Fibroblast of villous mesenchyme (primary cell): ENCODE results near the gene LRP1B. TPM values are rescaled to one million over a fixed set of nuclear protein-coding genes. Genes with fewer than 3 reads are reported as not detected.
A peak's percentile ranks its signal among the peaks of the same experiment; 100 is the strongest.

Experiments
- DNase-seq: peaks from one replicate; pipeline ENCODE4 v3.0.0-alpha.2; 2010; ENCODE audit warnings: low read depth
- H3K4me3 ChIP-seq: 2 replicates; pipeline ENCODE4 v1.5.1; 2011; ENCODE audit warnings: low read depth, mild to moderate bottlenecking, low read length
- total RNA-seq: library from RNA; depleted of rRNA; stranded (reverse); fragments of >200 nt; gene quantifications from 2 replicates; pipeline ENCODE4 v1.2.3, GENCODE V29; 2012
- TF ChIP-seq, protein P1 (sequence below): IDR thresholded peaks from 2 replicates; pipeline ENCODE4 v1.5.1; 2012; ENCODE audit warnings: low read depth, mild to moderate bottlenecking, low read length; ENCODE audit not compliant: insufficient read depth

The LRP1B gene
- total RNA-seq, 1 donor: 2.2 TPM

DNA sequence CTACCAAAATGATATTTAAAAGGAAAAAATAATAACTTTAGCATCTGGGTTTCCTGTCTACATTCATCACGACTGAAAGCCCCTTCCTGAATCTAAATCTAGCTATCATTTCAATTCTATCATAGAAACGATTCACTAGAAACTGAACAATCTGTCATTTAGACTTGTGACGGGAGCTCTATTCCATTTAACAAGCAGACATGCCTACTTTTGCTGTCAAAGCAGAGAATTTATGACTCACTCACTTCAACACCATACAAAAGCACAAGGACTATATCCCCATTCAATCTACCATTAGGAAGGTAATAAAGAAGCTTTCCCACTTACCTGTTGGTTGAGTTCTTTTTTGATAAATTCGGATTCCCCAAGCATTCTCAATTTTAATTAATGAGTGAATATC is 1072.3 kb downstream of the LRP1B start:
- TF ChIP-seq, protein P1, sequence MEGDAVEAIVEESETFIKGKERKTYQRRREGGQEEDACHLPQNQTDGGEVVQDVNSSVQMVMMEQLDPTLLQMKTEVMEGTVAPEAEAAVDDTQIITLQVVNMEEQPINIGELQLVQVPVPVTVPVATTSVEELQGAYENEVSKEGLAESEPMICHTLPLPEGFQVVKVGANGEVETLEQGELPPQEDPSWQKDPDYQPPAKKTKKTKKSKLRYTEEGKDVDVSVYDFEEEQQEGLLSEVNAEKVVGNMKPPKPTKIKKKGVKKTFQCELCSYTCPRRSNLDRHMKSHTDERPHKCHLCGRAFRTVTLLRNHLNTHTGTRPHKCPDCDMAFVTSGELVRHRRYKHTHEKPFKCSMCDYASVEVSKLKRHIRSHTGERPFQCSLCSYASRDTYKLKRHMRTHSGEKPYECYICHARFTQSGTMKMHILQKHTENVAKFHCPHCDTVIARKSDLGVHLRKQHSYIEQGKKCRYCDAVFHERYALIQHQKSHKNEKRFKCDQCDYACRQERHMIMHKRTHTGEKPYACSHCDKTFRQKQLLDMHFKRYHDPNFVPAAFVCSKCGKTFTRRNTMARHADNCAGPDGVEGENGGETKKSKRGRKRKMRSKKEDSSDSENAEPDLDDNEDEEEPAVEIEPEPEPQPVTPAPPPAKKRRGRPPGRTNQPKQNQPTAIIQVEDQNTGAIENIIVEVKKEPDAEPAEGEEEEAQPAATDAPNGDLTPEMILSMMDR: no peak
- no peak overlapping the region for H3K4me3 ChIP-seq
- no peak for DNase-seq

DNA sequence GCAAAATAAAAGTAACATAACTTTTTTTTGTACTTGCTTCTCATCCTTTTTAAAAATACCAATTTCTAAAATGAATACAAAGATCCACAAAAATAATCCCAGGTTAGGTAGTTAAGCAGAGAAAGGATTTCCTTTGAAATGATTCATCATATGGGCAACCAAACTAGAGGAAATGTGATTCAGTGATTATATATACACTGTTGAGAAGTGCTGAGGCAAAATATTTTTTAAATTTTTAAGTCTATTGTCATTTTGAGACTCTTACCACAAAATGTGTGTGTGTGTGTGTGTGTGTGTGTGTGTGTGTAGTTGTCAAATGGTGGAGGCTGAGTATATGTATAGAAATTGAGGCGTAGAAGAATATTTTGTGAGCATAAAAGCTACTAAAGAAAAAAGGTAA is 1075.3 kb downstream of the LRP1B start:
- no peak for DNase-seq
- TF ChIP-seq, protein P1: no peak
- H3K4me3 ChIP-seq: no peak overlapping the region

DNA sequence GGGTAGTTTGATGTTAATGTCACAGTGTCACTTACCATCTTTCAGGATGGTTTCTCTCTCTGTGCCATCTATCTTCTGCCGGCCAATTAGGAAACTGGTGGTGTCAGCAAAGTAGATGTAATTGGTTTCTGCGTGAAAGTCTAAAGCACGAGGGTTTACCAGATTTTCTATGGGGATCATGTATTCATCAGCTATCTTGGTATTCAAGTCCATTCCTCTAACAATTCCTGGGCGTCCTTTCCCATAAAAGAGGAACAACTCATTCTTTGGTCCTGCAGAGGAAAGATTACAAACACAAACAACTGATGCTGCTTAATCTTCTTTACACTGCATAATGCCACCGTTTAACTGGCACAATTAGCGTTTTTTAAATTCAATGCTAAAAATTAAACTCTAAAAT is 1081.9 kb downstream of the LRP1B start:
- no peak for DNase-seq
- no peak overlapping the region for H3K4me3 ChIP-seq
- TF ChIP-seq, protein P1: no peak

DNA sequence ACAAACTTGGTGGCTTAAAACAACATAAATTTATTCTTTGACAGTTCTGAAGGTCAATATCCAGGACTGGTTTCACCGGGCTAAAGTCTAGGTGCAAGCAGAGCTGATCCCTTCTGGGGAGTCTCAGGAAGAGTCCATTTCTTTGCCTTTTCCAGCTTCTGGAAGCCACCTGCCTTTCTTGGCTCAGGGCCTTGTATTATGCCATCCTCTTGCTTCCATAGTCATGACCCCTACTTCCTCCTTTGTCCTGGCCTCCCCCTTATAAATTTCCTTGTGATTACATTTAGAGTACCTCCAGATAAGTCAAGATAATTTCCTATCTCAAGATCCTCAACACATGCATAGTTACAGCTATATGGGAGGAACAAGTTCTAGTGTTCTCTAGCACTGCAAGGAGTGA is 1089.5 kb downstream of the LRP1B start:
- no peak for DNase-seq
- TF ChIP-seq, protein P1: no peak
- H3K4me3 ChIP-seq: no peak overlapping the region

DNA sequence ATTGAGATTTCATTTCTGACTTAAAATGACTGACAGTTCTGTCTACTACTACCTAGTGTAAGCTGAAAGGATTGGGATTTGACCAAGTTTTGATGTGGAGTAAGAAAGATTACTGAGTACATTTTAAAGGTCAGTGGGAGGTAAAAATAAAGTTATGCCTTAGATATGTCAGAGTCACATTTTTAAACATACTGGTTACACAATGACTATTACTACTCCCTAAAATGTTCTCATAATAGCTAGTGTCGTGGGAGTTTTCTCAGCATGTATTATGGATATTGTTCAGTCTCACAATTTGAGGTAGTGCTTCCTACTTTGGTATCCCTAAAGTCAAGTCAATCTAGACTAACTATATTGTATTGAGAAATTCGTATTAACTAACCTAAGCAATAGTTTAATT is 1092.5 kb downstream of the LRP1B start:
- TF ChIP-seq, protein P1: no peak
- no peak overlapping the region for H3K4me3 ChIP-seq
- DNase-seq: peak; percentile 6

DNA sequence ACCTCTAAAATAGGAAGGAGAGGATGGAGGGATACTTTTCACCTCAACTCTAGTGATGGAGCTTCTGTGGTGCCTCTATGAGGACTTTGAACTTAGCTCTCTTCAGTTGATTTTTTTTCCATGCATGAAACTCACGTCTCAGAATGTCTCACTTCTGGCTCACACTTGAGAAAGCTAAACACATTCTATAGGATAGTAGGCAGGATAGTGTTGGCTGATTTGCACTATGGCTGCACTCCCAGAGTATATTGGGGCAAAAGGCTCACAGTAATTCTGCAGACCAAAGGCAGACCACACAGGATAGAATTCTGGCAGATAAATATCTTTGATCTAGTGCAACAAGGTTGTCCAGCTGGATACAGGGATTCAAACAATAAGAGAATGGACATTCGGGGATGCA is 1093.5 kb downstream of the LRP1B start:
- no peak overlapping the region for H3K4me3 ChIP-seq
- TF ChIP-seq, protein P1: no peak
- no peak for DNase-seq

DNA sequence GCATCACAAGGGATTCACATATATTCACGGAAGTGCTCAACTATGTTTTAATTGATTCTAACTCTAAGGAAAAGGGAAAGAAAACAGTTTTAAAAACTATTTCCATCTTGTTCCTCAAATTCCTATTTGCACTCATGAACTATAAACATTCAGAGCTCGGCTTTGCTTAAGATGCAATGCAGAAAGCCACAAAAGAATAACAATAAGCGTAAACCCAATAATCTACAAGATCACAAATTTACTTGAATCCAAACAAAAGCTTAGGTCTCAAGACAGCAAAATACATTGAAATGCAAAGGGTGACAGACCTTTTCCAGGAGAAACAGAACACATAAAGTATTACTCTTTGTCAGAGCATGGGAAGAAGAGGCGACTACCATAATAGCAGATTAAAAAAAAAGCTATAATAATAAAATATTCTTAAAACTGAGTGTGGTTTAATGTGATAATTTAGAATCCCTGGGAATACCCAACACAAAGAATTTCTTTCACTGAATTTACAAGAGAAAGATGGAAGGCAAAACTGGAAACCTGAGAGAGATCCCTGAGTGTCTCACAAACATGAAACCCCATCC is 1094.9 kb downstream of the LRP1B start:
- H3K4me3 ChIP-seq: no peak overlapping the region
- DNase-seq: peak; percentile 23
- TF ChIP-seq, protein P1: no peak
